ENCODE results near the gene IFITM10. TPM values are rescaled to one million over a fixed set of nuclear protein-coding genes. Genes with fewer than 3 reads are reported as not detected.

Gene IFITM10
- total and polyA plus RNA-seq, 9 of the 15 experiments (the other 6 are each of a cell fraction or from before 2014, with no cell fraction given): 0.08 to 0.13 (median 0.09) TPM; not detected in 6

DNA sequence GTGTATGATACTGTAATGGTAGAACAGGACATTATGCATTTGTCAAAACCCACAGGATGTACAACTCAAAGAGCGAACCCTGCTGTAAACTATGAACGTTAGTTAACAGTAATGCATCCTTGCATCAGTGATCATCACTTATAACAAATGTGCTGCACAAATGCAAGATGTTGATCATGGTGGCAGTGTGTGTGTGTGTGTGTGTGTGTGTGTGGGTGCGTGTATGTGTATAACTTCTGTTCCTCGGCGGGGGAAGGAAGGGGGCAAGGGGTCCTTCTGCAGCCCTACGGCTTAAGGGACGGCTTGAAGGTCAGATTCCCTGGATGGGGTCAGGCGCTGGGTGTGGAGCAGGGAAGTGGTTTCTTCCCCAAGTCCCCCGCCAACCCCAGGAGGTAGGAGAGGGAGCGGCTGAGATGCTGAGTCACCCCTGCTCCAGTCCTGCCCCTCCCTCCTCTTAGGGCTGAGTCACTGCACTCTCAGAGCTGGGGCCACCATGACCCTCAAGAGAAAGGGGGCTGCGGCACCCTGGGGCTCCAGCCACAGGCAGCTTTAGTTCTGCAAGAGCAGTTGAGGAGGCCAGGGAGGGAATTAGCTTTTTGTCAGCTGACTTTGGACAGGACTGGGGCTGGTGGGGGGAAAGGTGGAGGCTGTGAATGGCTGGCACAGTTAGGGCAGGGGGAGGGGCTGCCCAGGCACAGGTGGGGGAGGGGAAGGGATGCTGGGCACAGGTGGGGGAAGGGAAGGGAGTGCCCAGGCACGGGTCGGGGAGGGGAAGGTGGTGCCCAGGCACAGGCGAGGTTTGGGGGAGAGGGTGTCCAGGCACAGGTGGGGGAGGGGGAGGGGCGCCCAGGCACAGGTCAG lies 22.1 kb upstream of the IFITM10 start (continued):
- TF ChIP-seq ZNF408 (CRISPR knock-in tag; IDR thresholded peaks at IDR 0.05; ENCODE audit: low read depth) (no peak), ZNF57 (CRISPR knock-in tag; IDR thresholded peaks at IDR 0.05) (peak; percentile 86; the same call in 1 of the 2 replicates), PPARD (CRISPR knock-in tag; IDR thresholded peaks at IDR 0.05) (no peak), SMAD1 (IDR thresholded peaks at IDR 0.05; ENCODE audit: low read depth, low read length, partially characterized antibody) (no peak), RBM25 (IDR thresholded peaks at IDR 0.05; ENCODE audit: low read depth, low read length, severe bottlenecking) (no peak), SLC30A9 (CRISPR knock-in tag; IDR thresholded peaks at IDR 0.05) (no peak), FIP1L1 (IDR thresholded peaks at IDR 0.05; ENCODE audit: low read depth, low read length, poor library complexity, severe bottlenecking) (no peak), ZKSCAN1 (IDR thresholded peaks at IDR 0.05; ENCODE audit: low read depth, low read length) (no peak; the same call in 1 of the 2 replicates), RAD51 (IDR thresholded peaks at IDR 0.05; ENCODE audit: borderline replicate concordance, low read depth) (no peak), TEAD2 (tag; IDR thresholded peaks at IDR 0.05) (0 out of 2 replicates have a peak, but pooled peaks have one; percentile 2), HNRNPLL (IDR thresholded peaks at IDR 0.05; ENCODE audit: low read depth, low read length, poor library complexity, severe bottlenecking) (no peak), SETDB1 (IDR thresholded peaks at IDR 0.05; ENCODE audit: low read length) (no peak), ZKSCAN8 (CRISPR knock-in tag; IDR thresholded peaks at IDR 0.05) (no peak), KLF10 (CRISPR knock-in tag; IDR thresholded peaks at IDR 0.05) (no peak), RBM17 (IDR thresholded peaks at IDR 0.05; ENCODE audit: borderline replicate concordance, low read depth, low read length) (no peak), UBTF (IDR thresholded peaks at IDR 0.05; ENCODE audit: borderline replicate concordance in 1 of 2, low read depth in 2 of 2, low read length in 2 of 2) (no peak), MYNN (IDR thresholded peaks at IDR 0.05) (0 out of 2 replicates have a peak, but pooled peaks have one; percentile 49), MYNN (CRISPR knock-in tag; IDR thresholded peaks at IDR 0.05) (no peak), NR2C1 (IDR thresholded peaks at IDR 0.05) (no peak), NR2C1 (tag; IDR thresholded peaks at IDR 0.05) (no peak), POLR3A (IDR thresholded peaks at IDR 0.05; ENCODE audit: borderline replicate concordance, extremely low read depth, insufficient read depth, insufficient read length) (no peak), SMAD3 (CRISPR knock-in tag; conservative IDR thresholded peaks at IDR 0.05) (no peak)
- TF ChIP-seq, protein P1, sequence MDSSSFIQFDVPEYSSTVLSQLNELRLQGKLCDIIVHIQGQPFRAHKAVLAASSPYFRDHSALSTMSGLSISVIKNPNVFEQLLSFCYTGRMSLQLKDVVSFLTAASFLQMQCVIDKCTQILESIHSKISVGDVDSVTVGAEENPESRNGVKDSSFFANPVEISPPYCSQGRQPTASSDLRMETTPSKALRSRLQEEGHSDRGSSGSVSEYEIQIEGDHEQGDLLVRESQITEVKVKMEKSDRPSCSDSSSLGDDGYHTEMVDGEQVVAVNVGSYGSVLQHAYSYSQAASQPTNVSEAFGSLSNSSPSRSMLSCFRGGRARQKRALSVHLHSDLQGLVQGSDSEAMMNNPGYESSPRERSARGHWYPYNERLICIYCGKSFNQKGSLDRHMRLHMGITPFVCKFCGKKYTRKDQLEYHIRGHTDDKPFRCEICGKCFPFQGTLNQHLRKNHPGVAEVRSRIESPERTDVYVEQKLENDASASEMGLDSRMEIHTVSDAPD (CRISPR knock-in tag; IDR thresholded peaks at IDR 0.05): no peak
- TF ChIP-seq, protein P2, sequence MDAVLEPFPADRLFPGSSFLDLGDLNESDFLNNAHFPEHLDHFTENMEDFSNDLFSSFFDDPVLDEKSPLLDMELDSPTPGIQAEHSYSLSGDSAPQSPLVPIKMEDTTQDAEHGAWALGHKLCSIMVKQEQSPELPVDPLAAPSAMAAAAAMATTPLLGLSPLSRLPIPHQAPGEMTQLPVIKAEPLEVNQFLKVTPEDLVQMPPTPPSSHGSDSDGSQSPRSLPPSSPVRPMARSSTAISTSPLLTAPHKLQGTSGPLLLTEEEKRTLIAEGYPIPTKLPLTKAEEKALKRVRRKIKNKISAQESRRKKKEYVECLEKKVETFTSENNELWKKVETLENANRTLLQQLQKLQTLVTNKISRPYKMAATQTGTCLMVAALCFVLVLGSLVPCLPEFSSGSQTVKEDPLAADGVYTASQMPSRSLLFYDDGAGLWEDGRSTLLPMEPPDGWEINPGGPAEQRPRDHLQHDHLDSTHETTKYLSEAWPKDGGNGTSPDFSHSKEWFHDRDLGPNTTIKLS (IDR thresholded peaks at IDR 0.05; ENCODE audit: borderline replicate concordance, low read depth): no peak

Measured in K562 (cell line).